ENCODE data around the gene GAS7. TPM values are rescaled to one million over a fixed set of nuclear protein-coding genes. Genes with fewer than 3 reads are reported as not detected.

The GAS7 gene
- total RNA-seq, 6 donors from 2014 or later: 19.9 to 87.1 (median 41.5) TPM

GRCh38 chr17:10116753-10117420, 81.5 kb downstream of the GAS7 start:
- 72 to 79% methylated on average over 5 of the region's 5 CpGs for WGBS, 2 donors
- no peak for ATAC-seq (ENCODE audit: low FRiP score in 2 of 2)
- Histone ChIP-seq H3K27me3 (no peaks in the 10 kb centered on the region), H3K4me1 (peaks cover 47 to 73% (median 52%) of the 10 kb centered on the region in 4 donors), H3K36me3 (no peaks in the 10 kb centered on the region), H3K27ac (peak overlapping the region in 3 of 4 donors; percentile 44 to 83 (median 44)), H3K9me3 (no peaks in the 10 kb centered on the region), H3K4me3 (no peak overlapping the region)
- TF ChIP-seq POLR2A (IDR thresholded peaks at IDR 0.05): no peak
- TF ChIP-seq POLR2AphosphoS5 (IDR thresholded peaks at IDR 0.05): no peak
- no peak for TF ChIP-seq EP300 (IDR thresholded peaks at IDR 0.05)
- no peak for DNase-seq

GRCh38 chr17:10116267-10116666, 82.1 kb downstream of the GAS7 start:
- TF ChIP-seq POLR2AphosphoS5 (IDR thresholded peaks at IDR 0.05): no peak
- no peak for TF ChIP-seq EP300 (IDR thresholded peaks at IDR 0.05)
- no peak for TF ChIP-seq POLR2A (IDR thresholded peaks at IDR 0.05)
- TF ChIP-seq CTCF (IDR thresholded peaks at IDR 0.05): no peak
- no peak for ATAC-seq (ENCODE audit: low FRiP score in 2 of 2)
- WGBS, 2 donors: 73 to 79% methylated on average over 5 of the region's 5 CpGs
- Histone ChIP-seq H3K27me3 (no peaks in the 10 kb centered on the region), H3K4me3 (no peak overlapping the region), H3K9me3 (no peaks in the 10 kb centered on the region), H3K4me1 (peaks cover 47 to 72% (median 52%) of the 10 kb centered on the region in 4 donors), H3K27ac (peak overlapping the region in 1 of 4 donors; percentile 83), H3K36me3 (no peaks in the 10 kb centered on the region)
- DNase-seq: no peak

- Histone ChIP-seq H3K4me3 (no peak overlapping the region), H3K27me3 (no peaks in the 10 kb centered on the region), H3K4me1 (peaks cover 45 to 65% (median 47%) of the 10 kb centered on the region in 4 donors), H3K9me3 (no peaks in the 10 kb centered on the region), H3K27ac (peak overlapping the region; percentile 79 to 88 (median 84)), H3K36me3 (no peaks in the 10 kb centered on the region)
- TF ChIP-seq CTCF (IDR thresholded peaks at IDR 0.05): no peak
- TF ChIP-seq POLR2A (IDR thresholded peaks at IDR 0.05): no peak
- TF ChIP-seq POLR2AphosphoS5 (IDR thresholded peaks at IDR 0.05): no peak
- no peak for TF ChIP-seq EP300 (IDR thresholded peaks at IDR 0.05)
- no peak for ATAC-seq (ENCODE audit: low FRiP score in 2 of 2)
- DNase-seq: no peak
- WGBS, 2 donors: 81 to 87% methylated on average over 4 of the region's 4 CpGs
These were observed 82.9 kb downstream of the GAS7 start for GRCh38 chr17:10115536-10115932.

- H3K27me3 ChIP-seq: no peaks in the 10 kb centered on the region
- H3K4me1 ChIP-seq: peaks cover 40 to 60% (median 43%) of the 10 kb centered on the region in 4 donors
- DNase-seq (peak; percentile 85 to 91), ATAC-seq (ENCODE audit: low FRiP score in 2 of 2) (peak; percentile 87 to 94)
- no peaks in the 10 kb centered on the region for H3K36me3 ChIP-seq
- peak overlapping the region in 2 of 4 donors; percentile 17 to 19 for H3K4me3 ChIP-seq
- 6 to 14% methylated on average over 10 to 11 of the region's 11 CpGs for WGBS, 2 donors
- TF ChIP-seq CTCF (IDR thresholded peaks at IDR 0.05): no peak
- TF ChIP-seq EP300 (IDR thresholded peaks at IDR 0.05): peak in 2 of 4 donors; percentile 51 to 56
- TF ChIP-seq POLR2A (IDR thresholded peaks at IDR 0.05): peak in 1 of 4 donors; percentile 9
- TF ChIP-seq POLR2AphosphoS5 (IDR thresholded peaks at IDR 0.05): peak; percentile 80 to 82
- peak overlapping the region; percentile 79 to 88 (median 84) for H3K27ac ChIP-seq
- no peaks in the 10 kb centered on the region for H3K9me3 ChIP-seq
These were observed 83.4 kb downstream of the GAS7 start for GRCh38 chr17:10114931-10115535.

- H3K4me1 ChIP-seq: peaks cover 21 to 39% (median 24%) of the 10 kb centered on the region in 4 donors
These were observed 85.4 kb downstream of the GAS7 start for GRCh38 chr17:10112962-10113361.

More at GRCh38 chr17:10112962-10113361, 85.4 kb downstream of the GAS7 start:
- no peak for TF ChIP-seq EP300 (IDR thresholded peaks at IDR 0.05)
- no peak for TF ChIP-seq POLR2AphosphoS5 (IDR thresholded peaks at IDR 0.05)
- TF ChIP-seq CTCF (IDR thresholded peaks at IDR 0.05): no peak
- TF ChIP-seq POLR2A (IDR thresholded peaks at IDR 0.05): no peak
- no peaks in the 10 kb centered on the region for H3K9me3 ChIP-seq
- 57 to 78% methylated on average over 4 of the region's 4 CpGs for WGBS, 2 donors
- no peak for DNase-seq
- H3K27me3 ChIP-seq: no peaks in the 10 kb centered on the region
- no peak for ATAC-seq (ENCODE audit: low FRiP score in 2 of 2)
- H3K36me3 ChIP-seq: no peaks in the 10 kb centered on the region
- H3K4me3 ChIP-seq: no peak overlapping the region
- no peak overlapping the region for H3K27ac ChIP-seq
